Liver (tissue), 9 donors: ENCODE measurements around the gene FOXA3. TPM values are rescaled to one million over a fixed set of nuclear protein-coding genes. Genes with fewer than 3 reads are reported as not detected.

Source experiments
- DNase-seq: peaks from one replicate; pipeline ENCODE4 v3.0.0-alpha.2; 2017; ENCODE audit warnings: low spot score
- H3K27ac ChIP-seq, 2 donors: one replicate each; pipeline ENCODE4 v1.7.0; 2013; ENCODE audit warnings: inconsistent platforms in 2 of 2, low read length in 2 of 2, control low read depth in 1 of 2, low read depth in 1 of 2, mild to moderate bottlenecking in 1 of 2
- H3K27me3 ChIP-seq, 4 donors: one replicate each; pipeline versions ENCODE4 v1.6.1 to v1.7.0; 2013; ENCODE audit warnings: low read length in 3 of 4, inconsistent platforms in 1 of 4, mild to moderate bottlenecking in 1 of 4, moderate library complexity in 1 of 4; ENCODE audit not compliant: control insufficient read depth in 4 of 4, insufficient read depth in 4 of 4
- H3K36me3 ChIP-seq, 4 donors: one replicate each; pipeline versions ENCODE4 v1.6.1 to v1.7.0; 2013; ENCODE audit warnings: low read length in 3 of 4, mild to moderate bottlenecking in 3 of 4, low read depth in 1 of 4, moderate library complexity in 1 of 4; ENCODE audit not compliant: control insufficient read depth in 4 of 4, insufficient read depth in 3 of 4
- H3K4me1 ChIP-seq, 4 donors: one replicate each; pipeline versions ENCODE4 v1.6.1 to v1.7.0; 2013; ENCODE audit warnings: low read length in 3 of 4, mild to moderate bottlenecking in 3 of 4, moderate library complexity in 1 of 4; ENCODE audit not compliant: control insufficient read depth in 4 of 4, insufficient read depth in 4 of 4
- H3K4me3 ChIP-seq, 3 donors: one replicate each; pipeline versions ENCODE4 v1.6.1 to v1.7.0; 2013; ENCODE audit warnings: low read length in 3 of 3, control low read depth in 1 of 3, low read depth in 1 of 3, mild to moderate bottlenecking in 1 of 3
- H3K9ac ChIP-seq, 2 donors: one replicate each; pipeline ENCODE4 v1.7.0; 2013; ENCODE audit warnings: low read length in 2 of 2, mild to moderate bottlenecking in 2 of 2, moderate library complexity in 2 of 2, control low read depth in 1 of 2, low read depth in 1 of 2
- H3K9me3 ChIP-seq, 4 donors: one replicate each; pipeline versions ENCODE4 v1.6.1 to v1.7.0; 2013; ENCODE audit warnings: low read length in 3 of 4; ENCODE audit not compliant: control insufficient read depth in 4 of 4
- EGR1 ChIP-seq, 2 donors: IDR thresholded peaks; 2 replicates each; pipeline ENCODE4 v1.6.1; 2016 to 2018; ENCODE audit warnings: antibody characterized with exemption in 2 of 2, low read depth in 2 of 2
- FOXA1 ChIP-seq: IDR thresholded peaks from 2 replicates; pipeline ENCODE4 v1.6.1; 2016; ENCODE audit warnings: antibody characterized with exemption
- FOXA2 ChIP-seq: IDR thresholded peaks from 2 replicates; pipeline ENCODE4 v1.6.1; 2016; ENCODE audit warnings: antibody characterized with exemption
- GABPA ChIP-seq, 2 donors: IDR thresholded peaks in 1 of 2; conservative IDR thresholded peaks in 1 of 2; 2 replicates each; pipeline ENCODE4 v1.6.1; 2016; ENCODE audit warnings: antibody characterized with exemption in 2 of 2, mild to moderate bottlenecking in 1 of 2, moderate library complexity in 1 of 2
- HNF4A ChIP-seq, 2 donors: conservative IDR thresholded peaks; 2 replicates each; pipeline ENCODE4 v1.6.1; 2016; ENCODE audit warnings: antibody characterized with exemption in 2 of 2, mild to moderate bottlenecking in 2 of 2
- HNF4G ChIP-seq: IDR thresholded peaks from 2 replicates; pipeline ENCODE4 v1.6.1; 2016; ENCODE audit warnings: antibody characterized with exemption
- NR2F2 ChIP-seq: IDR thresholded peaks from 2 replicates; pipeline ENCODE4 v1.6.1; 2016; ENCODE audit warnings: antibody characterized with exemption
- RAD21 ChIP-seq, 2 donors: IDR thresholded peaks; 2 replicates each; pipeline ENCODE4 v1.6.1; 2016; ENCODE audit warnings: antibody characterized with exemption in 2 of 2, mild to moderate bottlenecking in 2 of 2
- RXRA ChIP-seq, 2 donors: IDR thresholded peaks; 2 replicates each; pipeline ENCODE4 v1.6.1; 2017 to 2018; ENCODE audit warnings: antibody characterized with exemption in 2 of 2, mild to moderate bottlenecking in 1 of 2
- SP1 ChIP-seq: IDR thresholded peaks from 2 replicates; pipeline ENCODE4 v1.6.1; 2018; ENCODE audit warnings: antibody characterized with exemption, mild to moderate bottlenecking
- TAF1 ChIP-seq: conservative IDR thresholded peaks from 2 replicates; pipeline ENCODE4 v1.6.1; 2016; ENCODE audit warnings: antibody characterized with exemption, mild to moderate bottlenecking
- YY1 ChIP-seq: IDR thresholded peaks from 2 replicates; pipeline ENCODE4 v1.6.1; 2016; ENCODE audit warnings: antibody characterized with exemption, mild to moderate bottlenecking
- WGBS: extraction: QIAGEN DNeasy Blood & Tissue Kit; methylation state at CpG from one replicate; pipeline ENCODE4 v1.1.7; 2013; 5-methylcytosine and 5-hydroxymethylcytosine counted together
- polyA plus RNA-seq, 2 donors: library from polyadenylated mRNA; stranded (reverse) in 1 of 2; unstranded in 1 of 2; fragments of 200-250 nt in 1 of 2; fragments of >200 nt in 1 of 2; fragmentation: Nextera tagmentation in 1 of 2; extraction: Ambion mirVana in 1 of 2; gene quantifications; one replicate each; pipeline versions ENCODE4 v1.2.1 to v1.2.3, GENCODE V29; 2013 to 2015
- total RNA-seq, 2 donors: library from RNA; depleted of rRNA; stranded (reverse); fragments of >200 nt; gene quantifications; one replicate each; pipeline ENCODE4 v1.2.3, GENCODE V29; 2014
- TF ChIP-seq, protein P1 (sequence below): fragments of 150-350 bp; IDR thresholded peaks from 2 replicates; pipeline ENCODE4 v1.5.1; 2017; ENCODE audit warnings: improper control_type of control experiment, low read depth, low read length; ENCODE audit not compliant: missing input control
- TF ChIP-seq, protein P2 (sequence below): IDR thresholded peaks from 2 replicates; pipeline ENCODE4 v1.6.1; 2016; ENCODE audit warnings: antibody characterized with exemption
- TF ChIP-seq, protein P3 (sequence below): IDR thresholded peaks from 2 replicates; pipeline ENCODE4 v1.6.1; 2016; ENCODE audit warnings: antibody characterized with exemption
- TF ChIP-seq, protein P4 (sequence below): IDR thresholded peaks from 2 replicates; pipeline ENCODE4 v1.6.1; 2016; ENCODE audit warnings: antibody characterized with exemption
- TF ChIP-seq, protein P5 (sequence below): IDR thresholded peaks from 2 replicates; pipeline ENCODE4 v1.6.1; 2016; ENCODE audit warnings: antibody characterized with exemption, mild to moderate bottlenecking
- donor health status: healthy.
- donor health status: healthy.
- donor health status: healthy.
- donor health status: healthy.
- donor health status: healthy.

FOXA3 gene
- total and polyA plus RNA-seq, 4 donors, result 11.5 to 37.1 (median 21.6) TPM

DNA sequence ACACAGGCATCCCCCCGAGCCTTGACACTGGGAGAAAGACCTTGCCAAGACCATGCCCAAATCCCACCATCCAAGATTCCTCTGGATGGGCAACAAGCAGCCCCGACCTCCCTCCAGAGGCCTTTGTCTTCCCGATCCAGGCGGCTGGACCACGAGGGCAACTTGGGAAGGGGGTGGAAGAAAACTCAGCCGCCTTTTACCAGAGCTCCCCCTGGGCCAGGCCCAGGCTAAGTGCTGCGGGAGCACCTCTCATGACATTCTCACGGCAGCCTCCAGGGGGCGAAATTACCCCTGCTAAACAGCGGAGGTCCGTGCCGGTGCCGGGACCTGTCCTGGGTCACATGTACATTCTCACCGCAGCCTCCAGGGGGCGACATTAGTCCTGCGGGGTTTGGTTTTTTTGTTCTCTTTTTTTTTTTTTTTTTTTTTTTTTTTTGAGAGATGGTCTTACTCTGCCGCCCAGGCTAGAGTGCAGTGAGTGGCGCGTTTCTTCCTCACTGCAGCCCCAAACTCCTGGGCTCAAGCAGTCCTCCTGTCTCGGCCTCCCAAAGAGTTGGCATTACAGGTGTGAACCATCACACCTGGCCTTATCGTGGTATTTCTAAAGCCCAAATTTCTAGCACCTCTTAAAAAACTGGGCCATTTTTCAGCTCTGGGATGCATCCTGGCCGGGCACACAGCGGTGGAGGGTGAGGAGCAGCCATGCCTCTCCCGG is 47.0 kb upstream of the FOXA3 start:
- 22% methylated on average over 24 of the region's 24 CpGs for WGBS
- no peaks in the 10 kb centered on the region for H3K27me3 ChIP-seq
- peaks cover 3 to 28% (median 8%) of the 10 kb centered on the region in 4 donors for H3K36me3 ChIP-seq
- no peaks in the 10 kb centered on the region for H3K9me3 ChIP-seq
- peaks cover 0 to 7% (median 0%) of the 10 kb centered on the region in 4 donors for H3K4me1 ChIP-seq
- H3K27ac ChIP-seq, result no peak overlapping the region
- H3K9ac ChIP-seq, result no peak overlapping the region
- TF ChIP-seq RAD21 (IDR thresholded peaks at IDR 0.05) (peak; percentile 88 to 90), NR2F2 (peak; percentile 59), EGR1 (IDR thresholded peaks at IDR 0.05; ENCODE audit: low read depth in 2 of 2) (no peak), RXRA (IDR thresholded peaks at IDR 0.05) (peak in 1 of 2 donors; percentile 50), TAF1 (no peak)
- TF ChIP-seq, protein P1, sequence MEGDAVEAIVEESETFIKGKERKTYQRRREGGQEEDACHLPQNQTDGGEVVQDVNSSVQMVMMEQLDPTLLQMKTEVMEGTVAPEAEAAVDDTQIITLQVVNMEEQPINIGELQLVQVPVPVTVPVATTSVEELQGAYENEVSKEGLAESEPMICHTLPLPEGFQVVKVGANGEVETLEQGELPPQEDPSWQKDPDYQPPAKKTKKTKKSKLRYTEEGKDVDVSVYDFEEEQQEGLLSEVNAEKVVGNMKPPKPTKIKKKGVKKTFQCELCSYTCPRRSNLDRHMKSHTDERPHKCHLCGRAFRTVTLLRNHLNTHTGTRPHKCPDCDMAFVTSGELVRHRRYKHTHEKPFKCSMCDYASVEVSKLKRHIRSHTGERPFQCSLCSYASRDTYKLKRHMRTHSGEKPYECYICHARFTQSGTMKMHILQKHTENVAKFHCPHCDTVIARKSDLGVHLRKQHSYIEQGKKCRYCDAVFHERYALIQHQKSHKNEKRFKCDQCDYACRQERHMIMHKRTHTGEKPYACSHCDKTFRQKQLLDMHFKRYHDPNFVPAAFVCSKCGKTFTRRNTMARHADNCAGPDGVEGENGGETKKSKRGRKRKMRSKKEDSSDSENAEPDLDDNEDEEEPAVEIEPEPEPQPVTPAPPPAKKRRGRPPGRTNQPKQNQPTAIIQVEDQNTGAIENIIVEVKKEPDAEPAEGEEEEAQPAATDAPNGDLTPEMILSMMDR, result peak; percentile 98
- TF ChIP-seq, protein P2, sequence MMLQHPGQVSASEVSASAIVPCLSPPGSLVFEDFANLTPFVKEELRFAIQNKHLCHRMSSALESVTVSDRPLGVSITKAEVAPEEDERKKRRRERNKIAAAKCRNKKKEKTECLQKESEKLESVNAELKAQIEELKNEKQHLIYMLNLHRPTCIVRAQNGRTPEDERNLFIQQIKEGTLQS, result no peak
- TF ChIP-seq, protein P3, sequence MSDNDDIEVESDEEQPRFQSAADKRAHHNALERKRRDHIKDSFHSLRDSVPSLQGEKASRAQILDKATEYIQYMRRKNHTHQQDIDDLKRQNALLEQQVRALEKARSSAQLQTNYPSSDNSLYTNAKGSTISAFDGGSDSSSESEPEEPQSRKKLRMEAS, result no peak
- peak; percentile 97 for DNase-seq
- no peak overlapping the region for H3K4me3 ChIP-seq

DNA sequence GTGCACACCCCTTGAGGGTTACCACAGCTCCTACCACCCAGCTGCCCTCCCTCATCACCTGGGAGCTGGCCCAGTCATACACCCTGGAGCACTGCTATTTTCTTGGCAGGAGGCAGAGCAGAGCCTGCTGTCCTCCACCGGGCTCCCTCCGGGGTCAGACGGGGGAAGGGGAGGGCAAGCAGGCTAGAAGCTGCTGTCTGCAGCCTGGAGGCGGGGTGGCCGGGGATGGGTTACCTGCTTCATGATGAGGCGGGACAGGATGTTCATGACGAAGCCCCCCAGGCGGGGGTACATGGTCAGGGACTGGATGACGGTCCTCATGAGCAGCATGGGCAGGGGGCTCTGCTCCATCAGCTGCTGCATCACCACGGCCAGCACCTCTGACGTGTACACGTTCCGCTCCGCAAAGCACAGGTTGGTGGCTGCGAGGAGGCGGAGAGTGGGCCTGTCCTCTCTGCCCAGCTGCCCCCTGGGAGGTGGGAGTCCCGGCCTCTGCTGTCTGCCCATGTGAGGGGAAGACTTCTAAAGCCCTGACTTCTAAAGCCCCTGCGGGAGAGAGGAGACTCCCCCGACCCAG is 46.3 kb upstream of the FOXA3 start:
- no peaks in the 10 kb centered on the region for H3K9me3 ChIP-seq
- no peaks in the 10 kb centered on the region for H3K27me3 ChIP-seq
- H3K9ac ChIP-seq, result no peak overlapping the region
- WGBS, result 82% methylated on average over 19 of the region's 19 CpGs
- DNase-seq, result no peak
- TF ChIP-seq RXRA (IDR thresholded peaks at IDR 0.05) (no peak), HNF4A (conservative IDR thresholded peaks at IDR 0.05) (no peak), YY1 (no peak), NR2F2 (no peak), FOXA2 (no peak), EGR1 (IDR thresholded peaks at IDR 0.05; ENCODE audit: low read depth in 2 of 2) (no peak), GABPA (IDR thresholded peaks at IDR 0.05 in 1 of 2, conservative IDR thresholded peaks at IDR 0.05 in 1 of 2) (no peak), HNF4G (no peak), FOXA1 (no peak), TAF1 (no peak), SP1 (no peak)
- TF ChIP-seq, protein P2, result no peak
- TF ChIP-seq, protein P3, result no peak
- TF ChIP-seq, protein P4, sequence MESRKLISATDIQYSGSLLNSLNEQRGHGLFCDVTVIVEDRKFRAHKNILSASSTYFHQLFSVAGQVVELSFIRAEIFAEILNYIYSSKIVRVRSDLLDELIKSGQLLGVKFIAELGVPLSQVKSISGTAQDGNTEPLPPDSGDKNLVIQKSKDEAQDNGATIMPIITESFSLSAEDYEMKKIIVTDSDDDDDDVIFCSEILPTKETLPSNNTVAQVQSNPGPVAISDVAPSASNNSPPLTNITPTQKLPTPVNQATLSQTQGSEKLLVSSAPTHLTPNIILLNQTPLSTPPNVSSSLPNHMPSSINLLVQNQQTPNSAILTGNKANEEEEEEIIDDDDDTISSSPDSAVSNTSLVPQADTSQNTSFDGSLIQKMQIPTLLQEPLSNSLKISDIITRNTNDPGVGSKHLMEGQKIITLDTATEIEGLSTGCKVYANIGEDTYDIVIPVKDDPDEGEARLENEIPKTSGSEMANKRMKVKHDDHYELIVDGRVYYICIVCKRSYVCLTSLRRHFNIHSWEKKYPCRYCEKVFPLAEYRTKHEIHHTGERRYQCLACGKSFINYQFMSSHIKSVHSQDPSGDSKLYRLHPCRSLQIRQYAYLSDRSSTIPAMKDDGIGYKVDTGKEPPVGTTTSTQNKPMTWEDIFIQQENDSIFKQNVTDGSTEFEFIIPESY, result no peak
- TF ChIP-seq, protein P1, result no peak
- TF ChIP-seq, protein P5, sequence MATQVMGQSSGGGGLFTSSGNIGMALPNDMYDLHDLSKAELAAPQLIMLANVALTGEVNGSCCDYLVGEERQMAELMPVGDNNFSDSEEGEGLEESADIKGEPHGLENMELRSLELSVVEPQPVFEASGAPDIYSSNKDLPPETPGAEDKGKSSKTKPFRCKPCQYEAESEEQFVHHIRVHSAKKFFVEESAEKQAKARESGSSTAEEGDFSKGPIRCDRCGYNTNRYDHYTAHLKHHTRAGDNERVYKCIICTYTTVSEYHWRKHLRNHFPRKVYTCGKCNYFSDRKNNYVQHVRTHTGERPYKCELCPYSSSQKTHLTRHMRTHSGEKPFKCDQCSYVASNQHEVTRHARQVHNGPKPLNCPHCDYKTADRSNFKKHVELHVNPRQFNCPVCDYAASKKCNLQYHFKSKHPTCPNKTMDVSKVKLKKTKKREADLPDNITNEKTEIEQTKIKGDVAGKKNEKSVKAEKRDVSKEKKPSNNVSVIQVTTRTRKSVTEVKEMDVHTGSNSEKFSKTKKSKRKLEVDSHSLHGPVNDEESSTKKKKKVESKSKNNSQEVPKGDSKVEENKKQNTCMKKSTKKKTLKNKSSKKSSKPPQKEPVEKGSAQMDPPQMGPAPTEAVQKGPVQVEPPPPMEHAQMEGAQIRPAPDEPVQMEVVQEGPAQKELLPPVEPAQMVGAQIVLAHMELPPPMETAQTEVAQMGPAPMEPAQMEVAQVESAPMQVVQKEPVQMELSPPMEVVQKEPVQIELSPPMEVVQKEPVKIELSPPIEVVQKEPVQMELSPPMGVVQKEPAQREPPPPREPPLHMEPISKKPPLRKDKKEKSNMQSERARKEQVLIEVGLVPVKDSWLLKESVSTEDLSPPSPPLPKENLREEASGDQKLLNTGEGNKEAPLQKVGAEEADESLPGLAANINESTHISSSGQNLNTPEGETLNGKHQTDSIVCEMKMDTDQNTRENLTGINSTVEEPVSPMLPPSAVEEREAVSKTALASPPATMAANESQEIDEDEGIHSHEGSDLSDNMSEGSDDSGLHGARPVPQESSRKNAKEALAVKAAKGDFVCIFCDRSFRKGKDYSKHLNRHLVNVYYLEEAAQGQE, result no peak
- peaks cover 0 to 7% (median 0%) of the 10 kb centered on the region in 4 donors for H3K4me1 ChIP-seq
- no peak overlapping the region for H3K27ac ChIP-seq
- peaks cover 5 to 34% (median 9%) of the 10 kb centered on the region in 4 donors for H3K36me3 ChIP-seq
- H3K4me3 ChIP-seq, result no peak overlapping the region
